GM21390 (cell line): ENCODE data around the gene TTC9C.
"Not testable (repeated sequence)": the region's sequence is repeated elsewhere in the genome, so short reads cannot be mapped to it uniquely, and the experiment has no call there.

Experiments
- ATAC-seq: cut with Tn5 transposase; IDR thresholded peaks from one replicate; pipeline ENCODE4 v1.9.1; 2021; ENCODE audit not compliant: unreplicated experiment

The TTC9C gene

DNA sequence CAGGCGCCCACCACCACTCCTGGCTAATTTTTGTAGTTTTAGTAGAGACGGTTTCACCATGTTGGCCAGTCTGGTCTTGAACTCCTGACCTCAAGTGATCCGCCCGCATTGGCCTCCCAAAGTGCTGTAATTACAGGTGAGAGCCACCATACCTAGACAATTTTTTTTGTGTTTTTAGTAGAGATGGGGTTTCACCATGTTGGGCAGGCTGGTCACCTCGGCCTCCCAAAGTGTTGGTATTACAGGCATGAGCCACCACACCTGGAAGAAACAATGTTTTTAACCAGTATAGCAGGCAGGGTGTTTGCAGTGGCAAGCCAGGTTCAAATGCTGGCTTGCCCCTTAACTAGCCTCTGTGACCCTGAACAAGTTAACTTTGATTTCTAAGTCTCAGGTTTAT lies 21.6 kb downstream of the TTC9C start:
- not testable (repeated sequence) for ATAC-seq

DNA sequence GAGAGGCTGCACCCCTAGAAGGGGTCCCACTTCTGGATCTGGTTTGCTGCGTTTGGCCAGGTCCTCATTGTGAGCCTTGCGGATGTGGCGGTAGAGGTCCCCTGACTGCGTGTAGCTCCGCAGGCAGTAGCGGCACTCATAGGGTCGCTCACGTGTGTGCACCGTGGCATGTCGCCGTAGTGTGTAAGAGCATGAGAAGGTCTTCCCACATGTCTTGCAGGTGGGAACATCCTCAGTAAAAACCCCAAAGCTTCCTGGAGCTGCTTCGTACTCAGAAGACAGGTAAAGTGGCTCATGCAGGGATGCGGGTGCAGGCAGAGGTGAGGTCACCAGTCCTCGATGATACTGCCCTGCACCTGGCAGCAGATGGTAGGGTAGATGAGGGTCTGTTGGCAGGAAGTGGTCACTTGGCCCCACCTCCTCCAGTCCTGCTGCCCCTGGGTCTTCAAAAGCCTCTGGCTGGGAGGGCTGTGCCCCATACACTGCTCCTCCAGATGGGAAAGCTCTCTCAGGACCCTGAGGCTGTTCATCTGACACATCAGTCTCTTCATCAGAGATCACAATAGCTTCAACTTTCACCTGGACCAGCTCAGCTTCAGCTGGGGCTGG lies 24.0 kb downstream of the TTC9C start:
- ATAC-seq = no peak

DNA sequence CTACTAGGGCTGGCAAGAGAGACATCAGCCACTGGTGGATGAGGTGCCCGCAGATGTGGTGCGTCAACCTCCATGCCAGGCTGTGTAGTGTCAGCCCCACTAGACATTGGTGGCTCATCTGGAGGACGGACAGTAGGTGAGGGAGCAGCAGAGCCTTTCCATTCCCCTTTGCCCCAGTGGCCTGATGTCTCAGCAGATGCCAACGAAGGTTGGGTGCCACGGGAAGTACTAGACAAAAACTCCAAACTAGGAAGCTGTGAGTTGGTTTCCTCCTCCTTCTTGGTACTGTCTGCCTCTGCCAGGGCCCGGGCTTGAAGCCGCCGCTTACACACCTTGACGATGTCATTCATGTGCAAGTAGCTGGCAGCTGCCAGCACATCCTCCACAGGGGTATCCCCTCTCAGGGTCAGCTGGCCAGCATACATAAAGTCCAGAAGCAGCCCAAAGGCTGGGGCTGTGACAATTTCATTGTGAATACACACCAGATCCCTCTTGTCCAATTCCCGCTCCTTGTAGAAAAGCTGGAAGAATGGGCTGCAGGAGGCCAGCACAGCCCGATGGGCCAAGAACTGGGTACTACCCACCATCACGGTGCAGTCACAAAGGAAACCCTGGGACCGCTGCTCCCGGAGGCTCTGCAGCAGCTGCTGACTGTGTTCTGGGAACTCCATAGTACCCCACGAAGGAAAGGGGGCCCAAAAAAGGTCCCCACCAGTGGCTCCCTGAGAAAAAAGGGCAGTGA lies 24.9 kb downstream of the TTC9C start:
- no peak for ATAC-seq

DNA sequence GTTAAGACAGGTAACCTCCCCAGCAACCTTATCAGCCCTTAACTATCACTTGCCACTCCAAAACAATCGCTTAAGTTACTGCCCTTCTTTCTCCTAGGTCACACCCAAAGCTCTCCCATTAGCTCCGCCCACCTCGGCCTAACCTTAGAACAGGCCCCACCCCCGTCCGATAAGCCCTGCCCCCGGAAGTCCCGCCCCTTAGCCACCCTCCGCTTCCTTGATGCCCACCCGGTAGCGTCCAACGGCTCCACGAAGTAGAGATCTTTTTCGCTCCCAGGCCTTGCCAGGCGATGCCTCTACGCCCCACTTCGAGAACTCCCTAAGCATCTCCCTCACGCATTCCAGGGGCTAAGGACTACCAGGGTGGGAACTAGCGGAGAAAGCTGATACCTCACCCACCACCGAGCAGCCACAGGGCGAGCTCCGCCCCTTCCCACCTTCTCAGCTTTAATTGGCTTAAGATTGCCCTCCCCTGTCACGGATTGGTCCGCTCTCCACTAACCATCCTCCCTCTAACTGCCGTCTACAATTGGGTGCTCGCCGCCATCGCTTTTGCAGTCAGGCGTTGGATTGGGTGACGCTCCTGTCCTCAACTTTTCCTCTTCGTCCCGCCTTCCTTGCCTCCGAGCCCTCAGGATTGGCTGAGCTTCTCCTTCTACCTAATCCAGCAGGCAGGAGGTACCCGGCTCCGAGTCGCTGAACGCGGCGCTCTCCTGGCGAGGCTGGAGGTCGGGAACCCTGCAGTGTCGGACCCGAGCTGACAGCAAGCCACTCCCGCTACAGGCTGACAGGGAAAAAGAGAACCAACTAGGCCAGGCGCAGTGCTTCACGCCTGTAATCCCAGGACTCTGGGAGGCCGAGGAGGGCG lies 25.7 kb downstream of the TTC9C start, which contains the start of gene ZBTB3:
ZBTB3 (minus strand) TSS at position 425 of the 868 bp plus-strand sequence. CDS start 496 bp downstream, outside the sequence.
- ATAC-seq = peak; percentile 93

DNA sequence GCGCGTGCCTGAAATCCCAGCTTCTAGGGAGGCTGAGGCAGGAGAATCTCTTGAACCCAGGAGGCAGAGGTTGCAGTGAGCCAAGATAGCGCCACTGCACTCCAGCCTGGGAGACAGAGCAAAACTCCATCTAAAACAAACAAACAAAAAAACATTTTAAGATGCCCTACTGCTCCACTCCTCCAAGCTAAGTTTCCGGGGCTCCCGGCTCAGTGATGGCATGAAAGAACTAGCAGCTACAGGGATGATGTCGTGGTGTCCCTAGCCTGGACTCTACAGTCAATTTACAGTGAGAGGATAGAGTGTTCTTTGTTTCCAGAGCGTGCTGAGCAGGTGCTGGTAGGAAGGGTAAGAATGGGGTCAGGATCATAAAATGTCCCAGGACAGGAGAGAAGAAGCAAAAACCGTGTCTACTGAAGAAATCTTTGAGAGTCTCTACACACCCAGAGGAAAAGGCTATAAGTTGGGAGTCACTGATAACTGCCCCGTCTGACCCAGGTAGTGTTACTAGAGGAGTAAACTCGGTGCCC lies 26.9 kb downstream of the TTC9C start:
- no peak for ATAC-seq

DNA sequence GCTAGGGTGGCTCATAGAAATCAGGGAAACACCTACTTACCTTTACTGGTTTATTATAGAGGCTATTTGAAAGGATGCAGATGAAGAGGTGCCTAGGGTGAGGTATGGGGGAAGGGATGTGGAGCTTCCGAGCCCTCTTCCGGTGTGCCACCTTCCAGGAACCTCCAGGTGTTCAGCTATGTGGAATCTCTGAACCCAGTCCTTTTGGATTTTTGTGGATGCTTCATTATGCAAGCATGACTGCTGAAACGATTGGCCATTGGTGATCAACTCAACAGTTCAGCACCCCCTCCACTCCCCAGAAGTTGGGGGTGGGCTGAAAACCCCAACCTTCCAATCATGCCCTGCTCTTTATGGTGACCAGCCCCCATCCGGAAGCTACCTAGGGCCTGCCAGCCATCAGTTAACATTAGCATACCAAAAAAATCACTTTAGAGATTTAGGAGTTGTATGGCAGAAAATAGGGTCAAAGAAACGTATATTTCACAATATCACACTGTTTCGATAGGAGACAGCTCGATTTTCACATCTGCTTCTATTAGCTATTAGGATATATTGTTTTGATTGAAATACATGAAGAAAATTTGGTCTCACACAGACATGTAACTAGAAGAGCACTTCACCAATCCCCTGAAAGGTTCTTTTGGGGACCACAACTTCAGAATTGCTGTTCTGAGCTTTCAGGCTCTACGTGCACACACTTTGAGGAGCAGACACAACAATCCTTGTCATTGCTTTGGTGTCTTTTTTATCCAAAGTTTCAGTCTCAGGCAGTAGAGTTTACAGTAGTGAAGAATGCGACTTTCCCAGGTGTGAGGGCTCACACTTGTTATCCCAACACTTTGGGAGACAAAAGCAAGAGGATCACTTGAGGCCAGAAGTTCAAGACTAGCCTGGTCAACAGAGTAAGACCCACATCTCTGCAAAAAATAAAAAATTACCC lies 29.8 kb downstream of the TTC9C start:
- ATAC-seq = no peak

DNA sequence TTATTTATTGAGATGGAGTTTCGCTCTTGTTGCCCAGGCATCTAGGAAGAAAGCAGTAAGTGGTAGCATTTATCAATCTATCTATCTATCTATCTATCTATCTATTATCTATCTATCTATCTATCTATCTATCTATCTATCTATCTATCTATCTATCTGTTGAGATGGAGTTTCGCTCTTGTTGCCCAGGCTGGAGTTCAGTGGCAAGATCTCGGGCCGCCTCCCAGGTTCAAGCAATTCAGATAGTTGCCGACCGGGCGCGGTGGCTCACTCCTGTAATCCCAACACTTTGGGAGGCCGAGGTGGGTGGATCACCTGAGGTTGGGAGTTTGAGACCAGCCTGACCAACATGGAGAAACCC lies 32.6 kb downstream of the TTC9C start:
- ATAC-seq = not testable (repeated sequence)

DNA sequence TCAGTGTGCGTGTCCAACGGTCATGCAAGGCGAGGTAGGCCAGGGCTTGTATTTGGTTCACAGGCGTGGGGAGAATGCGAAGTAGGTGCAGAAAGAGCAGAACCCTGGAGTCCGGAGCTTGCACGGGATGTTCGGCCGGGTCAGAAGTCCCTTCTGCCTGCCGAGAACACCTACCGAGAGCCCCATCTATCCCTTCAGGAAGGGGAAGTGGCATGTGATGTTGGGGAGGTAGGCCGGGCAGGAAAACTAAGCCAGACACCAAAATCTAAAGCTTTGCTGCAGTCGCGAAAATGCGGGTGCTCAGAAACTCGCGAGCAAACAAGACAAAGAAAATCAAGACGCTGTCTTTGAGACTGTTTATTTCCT lies 42.5 kb downstream of the TTC9C start:
- ATAC-seq = peak; percentile 4

DNA sequence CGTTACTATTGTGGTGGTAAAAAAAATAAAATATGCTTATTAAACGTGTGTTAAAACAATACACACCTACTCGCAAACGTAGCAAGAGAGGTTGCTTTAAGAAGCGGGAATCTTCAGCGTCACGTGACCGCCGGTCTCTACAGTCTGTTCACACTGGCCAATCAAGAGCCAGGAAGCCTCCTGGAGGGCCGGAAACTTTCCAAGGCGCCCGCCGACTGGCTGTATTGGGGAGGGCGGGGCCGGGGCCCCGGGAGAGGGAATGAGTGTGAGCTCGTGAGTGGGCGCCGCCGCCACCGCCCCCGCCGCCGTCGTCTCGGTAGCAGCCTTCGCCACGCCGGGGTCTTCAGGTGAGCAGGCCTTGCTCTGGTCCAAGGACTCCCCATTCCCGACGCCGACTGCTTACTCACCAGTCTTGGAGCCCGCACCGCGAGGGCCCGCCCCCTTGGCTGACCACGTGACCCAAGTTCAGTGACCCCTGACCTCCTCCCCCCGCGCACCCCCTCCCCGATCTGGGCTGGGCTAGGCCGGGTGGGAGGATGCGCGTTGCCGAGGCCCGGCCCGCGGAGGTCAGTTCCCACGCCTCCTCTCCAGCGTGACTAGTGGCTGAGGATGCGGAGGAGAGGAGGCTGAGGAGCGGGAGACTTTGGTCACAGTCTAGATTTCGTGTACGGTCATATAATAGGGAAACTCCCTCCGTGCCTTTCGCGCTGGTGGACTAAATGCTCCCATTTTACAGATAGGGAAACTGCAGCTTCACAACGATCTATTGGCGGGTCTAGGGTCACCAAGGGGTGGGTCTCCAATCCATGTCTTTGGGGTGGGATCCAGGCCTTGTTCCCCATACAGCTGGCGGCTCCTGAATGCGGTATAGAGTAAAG lies 43.1 kb downstream of the TTC9C start, which contains the start of gene TAF6L:
TAF6L (plus strand) TSS at position 253 of the 878 bp plus-strand sequence. CDS start 4,388 bp downstream, outside the sequence.
- ATAC-seq = peak; percentile 80

DNA sequence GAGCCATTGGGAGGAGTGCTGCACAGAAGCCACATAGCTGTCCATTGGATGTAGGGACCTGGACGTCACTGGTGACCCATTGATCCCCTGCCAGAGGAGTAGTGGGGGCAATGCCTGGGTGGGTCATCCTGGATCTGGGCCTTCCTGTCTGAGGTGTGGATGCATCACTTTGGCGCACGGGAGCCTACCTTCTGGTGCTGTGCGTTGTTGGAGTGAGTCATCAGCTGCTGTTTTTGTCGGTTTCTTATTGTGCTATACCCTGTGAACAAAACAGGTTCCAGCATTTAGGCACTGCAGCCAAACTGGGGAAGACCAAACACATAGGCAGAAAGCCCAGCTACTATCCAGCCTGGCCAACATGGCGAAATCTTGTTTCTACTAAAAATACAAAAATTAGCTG lies 46.1 kb downstream of the TTC9C start:
- no peak for ATAC-seq

DNA sequence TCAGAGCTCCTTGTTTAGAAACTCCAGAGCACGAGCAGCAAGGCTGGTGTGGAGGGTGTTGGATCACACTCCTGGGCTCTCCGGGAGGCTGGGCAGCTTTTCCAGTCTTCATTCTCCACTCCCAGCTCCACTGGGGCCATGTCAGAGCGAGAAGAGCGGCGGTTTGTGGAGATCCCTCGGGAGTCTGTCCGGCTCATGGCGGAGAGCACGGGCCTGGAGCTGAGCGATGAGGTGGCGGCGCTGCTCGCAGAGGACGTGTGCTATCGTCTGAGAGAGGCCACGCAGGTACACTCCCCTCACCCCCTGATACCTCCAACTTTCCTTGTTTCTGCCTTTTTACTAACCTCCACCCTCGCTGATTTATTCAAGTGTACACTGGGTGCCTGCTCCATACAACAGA lies 47.4 kb downstream of the TTC9C start:
- ATAC-seq = no peak

DNA sequence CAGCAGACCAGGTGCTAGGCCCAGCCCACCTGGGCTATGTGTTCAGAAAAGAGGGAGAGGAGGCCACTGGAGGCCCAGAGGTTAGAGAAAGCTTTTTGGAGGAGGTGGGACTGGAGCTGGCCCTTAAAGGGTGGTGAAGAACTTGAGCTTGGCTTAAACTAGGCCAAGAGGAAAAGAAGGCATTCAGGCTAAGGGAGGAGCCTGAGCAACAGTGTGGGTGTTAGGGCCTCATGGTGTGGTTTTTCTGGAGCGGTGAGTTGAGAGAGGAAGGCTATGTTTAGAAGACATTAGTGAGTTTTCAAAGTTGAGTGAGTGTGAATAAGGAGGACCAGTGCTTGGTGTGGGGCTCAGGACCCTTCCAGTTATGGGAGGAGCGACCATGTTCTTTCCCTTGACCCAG lies 49.1 kb downstream of the TTC9C start:
- no peak for ATAC-seq

DNA sequence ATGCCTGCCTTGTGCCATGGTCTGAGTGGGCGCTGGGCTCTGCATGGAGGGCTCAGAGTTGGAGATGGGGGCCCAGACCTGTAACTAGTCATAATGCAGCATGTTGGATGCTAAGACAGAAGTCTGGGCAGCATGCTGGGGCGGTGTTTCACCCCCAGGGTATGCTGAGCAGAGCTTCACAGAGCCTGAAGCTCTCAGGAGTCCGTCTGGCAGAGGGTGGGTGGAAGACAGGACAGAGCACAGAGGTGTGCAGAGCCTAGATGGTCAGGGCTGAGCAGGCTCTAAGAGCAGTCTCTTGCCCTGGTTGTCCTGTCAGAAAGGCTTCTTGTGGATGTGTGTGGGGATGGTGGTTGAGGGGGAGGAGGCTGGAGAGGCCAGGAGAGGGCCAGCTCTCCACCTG lies 50.2 kb downstream of the TTC9C start:
- ATAC-seq = no peak

DNA sequence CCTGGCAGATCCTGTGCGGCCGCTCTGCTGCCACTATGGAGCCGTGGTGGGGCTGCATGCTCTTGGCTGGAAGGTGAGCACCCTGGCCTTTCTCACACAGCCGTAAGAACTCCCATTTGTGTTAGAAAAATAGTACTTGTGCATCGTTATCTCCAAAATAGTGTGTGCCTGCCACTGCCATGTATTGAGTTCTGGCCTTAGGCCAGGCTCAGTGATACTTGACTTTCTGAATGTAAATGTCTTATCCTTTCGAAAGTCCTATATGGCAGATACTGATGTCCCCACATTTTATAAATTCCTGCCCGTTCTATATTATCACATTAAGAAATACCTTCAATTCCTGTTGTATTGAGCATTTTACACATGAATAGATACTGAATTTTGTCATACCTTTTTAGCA lies 54.5 kb downstream of the TTC9C start:
- no peak for ATAC-seq

DNA sequence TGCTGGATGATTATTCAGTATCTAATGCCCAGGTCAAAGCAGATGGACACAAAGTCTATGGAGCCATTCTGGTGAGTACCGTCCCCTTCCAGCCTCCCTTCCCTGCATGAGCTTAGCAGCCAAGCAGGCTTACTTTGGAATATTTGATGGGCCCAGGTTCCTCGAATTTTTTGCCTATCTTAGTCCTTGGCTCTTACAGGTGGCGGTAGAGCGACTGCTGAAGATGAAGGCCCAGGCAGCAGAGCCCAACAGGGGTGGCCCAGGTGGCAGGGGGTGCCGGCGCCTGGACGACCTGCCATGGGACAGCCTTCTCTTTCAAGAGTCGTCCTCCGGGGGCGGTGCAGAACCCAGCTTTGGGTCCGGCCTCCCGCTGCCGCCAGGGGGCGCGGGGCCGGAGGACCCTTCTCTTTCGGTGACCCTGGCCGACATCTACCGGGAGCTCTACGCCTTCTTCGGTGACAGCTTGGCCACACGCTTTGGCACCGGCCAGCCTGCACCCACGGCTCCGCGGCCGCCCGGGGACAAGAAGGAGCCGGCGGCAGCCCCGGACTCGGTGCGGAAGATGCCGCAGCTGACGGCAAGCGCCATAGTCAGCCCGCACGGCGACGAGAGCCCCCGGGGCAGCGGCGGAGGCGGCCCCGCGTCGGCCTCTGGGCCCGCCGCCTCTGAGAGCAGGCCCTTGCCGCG lies 58.2 kb downstream of the TTC9C start:
- peak; percentile 67 for ATAC-seq

DNA sequence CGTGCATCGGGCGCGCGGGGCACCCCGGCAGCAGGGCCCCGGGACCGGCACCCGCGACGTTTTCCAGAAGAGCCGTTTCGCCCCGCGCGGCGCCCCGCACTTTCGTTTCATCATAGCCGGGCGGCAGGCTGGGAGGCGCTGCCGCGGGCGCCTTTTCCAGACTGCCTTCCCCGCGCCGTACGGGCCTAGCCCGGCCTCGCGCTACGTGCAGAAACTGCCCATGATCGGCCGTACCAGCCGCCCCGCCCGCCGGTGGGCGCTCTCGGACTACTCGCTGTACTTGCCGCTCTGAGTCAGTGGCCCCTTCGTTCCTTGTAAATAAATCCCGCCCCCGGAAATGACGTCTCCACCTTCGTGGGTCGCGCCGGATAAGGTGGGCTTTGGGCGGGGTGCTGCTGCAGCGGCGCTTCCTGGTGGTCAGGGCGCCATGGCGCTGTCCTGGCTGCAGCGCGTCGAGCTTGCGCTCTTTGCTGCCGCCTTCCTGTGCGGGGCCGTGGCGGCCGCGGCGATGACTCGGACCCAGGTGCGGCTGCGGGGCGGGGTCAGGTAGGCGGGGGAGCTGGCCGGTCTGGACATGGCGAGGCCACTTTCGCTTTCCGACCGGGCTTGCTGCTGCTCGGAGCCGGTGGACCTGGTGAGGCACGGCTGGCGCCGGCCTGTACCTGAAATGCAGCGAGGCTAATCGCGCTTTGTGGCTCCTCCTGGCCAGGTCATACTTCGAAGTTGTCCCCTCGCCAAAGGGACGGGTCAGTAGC lies 58.9 kb downstream of the TTC9C start, which contains the start of gene TMEM179B:
TMEM179B (plus strand) TSS at position 398 of the 755 bp plus-strand sequence; CDS start at position 428, 30 bp downstream.
- ATAC-seq = peak; percentile 58
